GM19238 (cell line): Measurements from ENCODE around the gene CP.
"Not testable (repeated sequence)": the region's sequence is repeated elsewhere in the genome, so short reads cannot be mapped to it uniquely, and the experiment has no call there.

Experiments
- DNase-seq: peaks from one replicate; pipeline ENCODE4 v3.0.0; 2011; ENCODE audit warnings: low spot score; ENCODE audit not compliant: insufficient read length

The CP gene

GRCh38 chr3:149221783-149222517 is at the start of gene CP:
TSS of gene CP (minus strand) at chr3:149221829. CDS start at chr3:149221792, 37 bp downstream.
- DNase-seq = no peak

- no peak for DNase-seq
Measured at GRCh38 chr3:149270180-149270579, 48.6 kb upstream of the CP start.

GRCh38 chr3:149269687-149270086 is 48.1 kb upstream of the CP start:
- DNase-seq = no peak

- DNase-seq = no peak
Measured at GRCh38 chr3:149267565-149267964, 45.9 kb upstream of the CP start.

- DNase-seq = no peak
Measured at GRCh38 chr3:149266736-149267135, 45.1 kb upstream of the CP start.

- DNase-seq = no peak
Measured at GRCh38 chr3:149263856-149264255, 42.2 kb upstream of the CP start.

- no peak for DNase-seq
Measured at GRCh38 chr3:149258714-149259113, 37.1 kb upstream of the CP start.

GRCh38 chr3:149258298-149258697 is 36.7 kb upstream of the CP start:
- DNase-seq = no peak

- no peak for DNase-seq
Measured at GRCh38 chr3:149252272-149252671, 30.6 kb upstream of the CP start.

GRCh38 chr3:149251186-149251585 is 29.6 kb upstream of the CP start:
- DNase-seq = no peak

- DNase-seq = no peak
Measured at GRCh38 chr3:149247929-149248691, 26.5 kb upstream of the CP start.

GRCh38 chr3:149247008-149247710 is 25.5 kb upstream of the CP start:
- DNase-seq = no peak

GRCh38 chr3:149245738-149246451 is 24.3 kb upstream of the CP start:
- DNase-seq = no peak

- no peak for DNase-seq
Measured at GRCh38 chr3:149243540-149243939, 21.9 kb upstream of the CP start.

- no peak for DNase-seq
Measured at GRCh38 chr3:149239357-149239936, 17.8 kb upstream of the CP start.

- DNase-seq = not testable (repeated sequence)
Measured at GRCh38 chr3:149238268-149238667, 16.6 kb upstream of the CP start.

GRCh38 chr3:149235599-149236424 is 14.2 kb upstream of the CP start:
- DNase-seq = no peak

GRCh38 chr3:149234671-149235245 is 13.1 kb upstream of the CP start:
- DNase-seq = no peak

- DNase-seq = no peak
Measured at GRCh38 chr3:149233323-149233722, 11.7 kb upstream of the CP start.

GRCh38 chr3:149231871-149232270 is 10.2 kb upstream of the CP start:
- no peak for DNase-seq
